Pancreas (tissue), 10 donors: ENCODE measurements around the gene TGFBR2. TPM values are rescaled to one million over a fixed set of nuclear protein-coding genes. Genes with fewer than 3 reads are reported as not detected.

ENCODE experiments used
- ATAC-seq, 4 donors: fragments of 200-7000 bp; cut with Tn5 transposase; one replicate each; pipeline versions ENCODE4 v1.8.0 to v1.9.1; 2020; ENCODE audit warnings: mild to moderate bottlenecking in 4 of 4, moderate library complexity in 4 of 4
- DNase-seq, 6 donors: peaks; one replicate each; pipeline ENCODE4 v3.0.0-alpha.2; 2020
- FAIRE-seq: peaks from 2 replicates; lab custom pipeline; 2012; peaks lifted over from hg19 to GRCh38; lab: Jason Lieb, UNC
- H3K27ac ChIP-seq, 4 donors: fragments of 200-600 bp; sonication (generic); 1 replicate in 3 of 4; 2 replicates in 1 of 4; pipeline versions ENCODE4 v1.5.0 to v1.8.0; 2020
- H3K27me3 ChIP-seq, 4 donors: fragments of 200-600 bp; one replicate each; pipeline ENCODE4 v1.8.0; 2021
- H3K36me3 ChIP-seq, 3 donors: fragments of 200-600 bp; sonication (generic) in 1 of 3; one replicate each; pipeline versions ENCODE4 v1.5.0 to v1.8.0; 2020 to 2021
- H3K4me1 ChIP-seq, 3 donors: fragments of 200-600 bp; one replicate each; pipeline ENCODE4 v1.8.0; 2021
- H3K4me3 ChIP-seq, 4 donors: fragments of 200-600 bp; sonication (generic) in 2 of 4; one replicate each; pipeline versions ENCODE4 v1.5.0 to v1.8.0; 2020 to 2021
- H3K9me3 ChIP-seq, 4 donors: fragments of 200-600 bp; one replicate each; pipeline ENCODE4 v1.8.0; 2021
- WGBS, 2 donors: extraction: QIAGEN DNeasy Blood & Tissue Kit; methylation state at CpG; one replicate each; pipeline ENCODE4 v1.1.7; 2013; 5-methylcytosine and 5-hydroxymethylcytosine counted together
- intact Hi-C, 3 donors: fragments of 100-400 bp; cut with DNase I; formaldehyde crosslinking; loops; one replicate each; pipeline versions ENCODE4 v1.11.1 to v1.14.2; 2022
- polyA plus RNA-seq, 2 donors: library from polyadenylated mRNA; stranded (reverse); fragments of 200-250 nt; gene quantifications; one replicate each; pipeline ENCODE4 v1.2.3, GENCODE V29; 2013
- total RNA-seq, 6 donors: library from RNA; stranded (reverse); fragmentation: NEBNext Ultra II Directional in 4 of 6; extraction: Animal tissue kit (Norgen Biotek cat#: 25700) in 4 of 6; gene quantifications; one replicate each; pipeline versions ENCODE4 v1.2.1 to v1.2.4, GENCODE V29; 2021 to 2023
- TF ChIP-seq, protein P1 (sequence below), 4 donors: fragments of 200-600 bp; sonication (generic) in 3 of 4; IDR thresholded peaks; one replicate each; pipeline versions ENCODE4 v1.5.0 to v1.8.0; 2021; ENCODE audit warnings: antibody characterized with exemption in 4 of 4
- donor health status: healthy with polysubstance abuse.
- donor health status: DM: no; HTN: no; CAD: no; lungs with moderate emphysema.
- donor health status: DM: no; HTN: no; CAD: no.
- donor health status: control.
- donor health status: control.
- donor health status: Bipolar disorder and iron deficiency.
- donor health status: DM: yes; HTN: yes; CAD: no.
- donor health status: DM: no; HTN: no; CAD: no.
- donor health status: DM: no; HTN: no; CAD: no.
- donor health status: DM: yes; HTN: yes; CAD: no.

The TGFBR2 gene
- total and polyA plus RNA-seq, 8 donors: 9.0 to 60.8 (median 31.1) TPM

DNA sequence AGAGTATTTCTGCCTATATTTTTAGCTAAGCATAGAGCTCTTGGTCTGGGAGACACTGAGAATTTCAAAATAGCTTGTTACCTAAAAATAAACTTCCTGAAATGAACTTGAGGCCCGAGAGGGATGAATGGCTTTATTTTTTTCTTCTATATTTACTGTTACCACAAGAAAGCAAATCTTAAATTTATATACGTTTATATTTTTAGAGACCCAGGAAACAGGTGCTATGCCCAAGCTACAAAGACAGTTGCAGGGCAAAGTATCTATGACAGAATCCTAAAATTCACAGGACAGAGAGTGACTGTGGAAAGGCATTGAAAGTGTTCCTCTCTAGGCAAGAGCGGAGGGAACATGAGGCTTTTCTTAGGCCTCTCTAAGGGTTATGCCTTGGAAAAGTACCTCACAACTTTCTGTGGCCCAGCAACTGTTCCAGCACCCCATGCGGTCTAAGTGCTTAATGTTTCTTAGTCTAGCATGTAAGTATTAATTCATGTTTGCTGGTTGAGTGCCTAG is 36.5 kb downstream of the TGFBR2 start:
- no peak for FAIRE-seq
- peaks cover 0 to 41% (median 0%) of the 10 kb centered on the region in 3 donors for H3K4me1 ChIP-seq
- 63 to 67% methylated on average over 4 of the region's 4 CpGs for WGBS, 2 donors

DNA sequence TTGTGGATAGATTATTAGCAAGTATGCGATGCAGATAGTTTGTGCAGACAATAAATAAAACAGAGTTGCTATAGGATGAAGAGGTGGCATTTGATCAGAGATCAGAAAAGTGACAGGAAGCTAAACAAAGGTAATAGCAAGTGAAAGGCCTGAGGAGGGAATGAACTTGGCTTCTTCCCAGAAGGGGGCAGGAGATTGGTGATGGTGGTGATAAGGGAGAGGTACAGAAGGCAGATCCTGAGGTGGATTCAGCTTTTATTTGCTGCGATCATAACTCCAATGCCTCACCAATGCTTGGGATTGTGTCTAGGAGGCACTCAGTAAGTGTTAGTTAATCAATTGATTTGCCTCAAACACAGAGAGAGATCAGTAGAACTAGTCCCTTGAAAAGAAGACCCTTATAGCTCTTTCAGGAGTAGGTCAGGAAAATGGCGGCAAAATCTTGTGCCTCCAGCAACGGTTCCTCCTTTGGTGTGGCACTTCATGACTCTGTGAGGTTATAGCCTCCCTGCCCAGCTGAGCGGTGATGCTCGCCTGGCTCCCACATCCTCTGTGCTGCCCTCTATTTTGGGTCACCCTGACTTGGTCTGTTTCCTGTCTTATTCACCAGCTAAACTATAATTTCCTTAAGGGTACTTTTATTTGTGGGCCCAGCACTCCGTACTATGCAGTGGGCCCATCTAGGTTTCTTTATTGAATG is 37.5 kb downstream of the TGFBR2 start:
- TF ChIP-seq, protein P1, sequence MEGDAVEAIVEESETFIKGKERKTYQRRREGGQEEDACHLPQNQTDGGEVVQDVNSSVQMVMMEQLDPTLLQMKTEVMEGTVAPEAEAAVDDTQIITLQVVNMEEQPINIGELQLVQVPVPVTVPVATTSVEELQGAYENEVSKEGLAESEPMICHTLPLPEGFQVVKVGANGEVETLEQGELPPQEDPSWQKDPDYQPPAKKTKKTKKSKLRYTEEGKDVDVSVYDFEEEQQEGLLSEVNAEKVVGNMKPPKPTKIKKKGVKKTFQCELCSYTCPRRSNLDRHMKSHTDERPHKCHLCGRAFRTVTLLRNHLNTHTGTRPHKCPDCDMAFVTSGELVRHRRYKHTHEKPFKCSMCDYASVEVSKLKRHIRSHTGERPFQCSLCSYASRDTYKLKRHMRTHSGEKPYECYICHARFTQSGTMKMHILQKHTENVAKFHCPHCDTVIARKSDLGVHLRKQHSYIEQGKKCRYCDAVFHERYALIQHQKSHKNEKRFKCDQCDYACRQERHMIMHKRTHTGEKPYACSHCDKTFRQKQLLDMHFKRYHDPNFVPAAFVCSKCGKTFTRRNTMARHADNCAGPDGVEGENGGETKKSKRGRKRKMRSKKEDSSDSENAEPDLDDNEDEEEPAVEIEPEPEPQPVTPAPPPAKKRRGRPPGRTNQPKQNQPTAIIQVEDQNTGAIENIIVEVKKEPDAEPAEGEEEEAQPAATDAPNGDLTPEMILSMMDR (IDR thresholded peaks at IDR 0.05): no peak
- Histone ChIP-seq H3K27me3 (no peaks in the 10 kb centered on the region), H3K36me3 (peaks cover 0 to 24% (median 6%) of the 10 kb centered on the region in 3 donors), H3K4me1 (peaks cover 0 to 41% (median 0%) of the 10 kb centered on the region in 3 donors), H3K4me3 (no peak overlapping the region), H3K27ac (peak overlapping the region in 2 of 4 donors; percentile 11 to 20), H3K9me3 (no peaks in the 10 kb centered on the region)
- ATAC-seq (peak in 3 of 4 donors; percentile 11 to 47 (median 38)), FAIRE-seq (no peak), DNase-seq (no peak)
- WGBS, 2 donors: 92 to 95% methylated on average over 7 of the region's 7 CpGs
- intact Hi-C loops: no loop called here

More for the DNA sequence above, 36.5 kb downstream of the TGFBR2 start:
- no peaks in the 10 kb centered on the region for H3K27me3 ChIP-seq
- intact Hi-C loops: no loop called here
- no peaks in the 10 kb centered on the region for H3K9me3 ChIP-seq
- ATAC-seq (no peak), DNase-seq (no peak)
- peaks cover 0 to 22% (median 6%) of the 10 kb centered on the region in 3 donors for H3K36me3 ChIP-seq
- TF ChIP-seq, protein P1 (IDR thresholded peaks at IDR 0.05): no peak
- peak overlapping the region in 1 of 4 donors; percentile 1 for H3K27ac ChIP-seq
- H3K4me3 ChIP-seq: no peak overlapping the region

DNA sequence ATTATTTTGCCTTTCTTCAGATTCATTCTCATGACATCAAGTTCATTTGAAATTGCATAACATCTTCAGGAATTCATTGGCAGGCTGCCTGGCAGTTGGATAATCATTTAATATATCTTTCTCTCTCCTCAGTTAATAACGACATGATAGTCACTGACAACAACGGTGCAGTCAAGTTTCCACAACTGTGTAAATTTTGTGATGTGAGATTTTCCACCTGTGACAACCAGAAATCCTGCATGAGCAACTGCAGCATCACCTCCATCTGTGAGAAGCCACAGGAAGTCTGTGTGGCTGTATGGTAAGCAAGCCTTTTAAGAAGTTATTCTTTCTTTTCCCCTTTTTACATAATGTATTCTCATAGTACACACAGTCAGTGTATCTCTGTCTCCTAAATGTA is 38.2 kb downstream of the TGFBR2 start:
- intact Hi-C loops: no loop called here
- DNase-seq (peak in 1 of 6 donors; percentile 19), ATAC-seq (peak in 3 of 4 donors; percentile 15 to 24 (median 22)), FAIRE-seq (no peak)
- Histone ChIP-seq H3K36me3 (peaks cover 0 to 24% (median 6%) of the 10 kb centered on the region in 3 donors), H3K4me3 (no peak overlapping the region), H3K4me1 (peaks cover 0 to 41% (median 0%) of the 10 kb centered on the region in 3 donors), H3K27me3 (no peaks in the 10 kb centered on the region), H3K9me3 (no peaks in the 10 kb centered on the region), H3K27ac (peak overlapping the region in 1 of 4 donors; percentile 20)
- TF ChIP-seq, protein P1 (IDR thresholded peaks at IDR 0.05): no peak
- 1 to 2% methylated on average over 2 of the region's 2 CpGs for WGBS, 2 donors

DNA sequence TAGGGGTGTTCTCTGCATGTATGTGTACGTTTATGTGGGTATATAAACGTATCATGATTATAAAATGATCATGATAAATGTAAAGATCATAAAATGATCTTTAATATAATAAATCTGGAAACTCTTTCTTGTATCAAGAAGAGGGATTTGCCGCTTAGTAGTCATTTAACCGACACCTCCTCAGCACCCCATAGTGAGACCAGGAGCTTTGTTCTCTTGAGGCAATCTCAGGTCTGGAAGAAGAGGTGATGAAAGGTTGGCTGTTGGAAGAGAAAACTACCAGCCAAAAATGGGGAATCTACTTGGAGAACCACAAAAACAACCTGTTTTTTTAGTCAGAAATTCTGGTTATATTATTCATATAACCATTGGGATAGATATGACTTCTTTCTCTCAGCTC is 38.7 kb downstream of the TGFBR2 start:
- Histone ChIP-seq H3K36me3 (peaks cover 0 to 28% (median 6%) of the 10 kb centered on the region in 3 donors), H3K4me1 (peaks cover 0 to 41% (median 0%) of the 10 kb centered on the region in 3 donors), H3K4me3 (no peak overlapping the region), H3K9me3 (no peaks in the 10 kb centered on the region), H3K27ac (peak overlapping the region in 1 of 4 donors; percentile 20), H3K27me3 (no peaks in the 10 kb centered on the region)
- WGBS, 2 donors: 78 to 86% methylated on average over 4 of the region's 4 CpGs
- intact Hi-C loops: no loop called here
- TF ChIP-seq, protein P1 (IDR thresholded peaks at IDR 0.05): no peak
- no peak for ATAC-seq
- no peak for DNase-seq
- FAIRE-seq: no peak
